Coronary artery (tissue), 2 donors: ENCODE measurements around the gene LTB4R.

Source experiments
- DNase-seq: peaks from one replicate; pipeline ENCODE4 v3.0.0-alpha.2; 2017; ENCODE audit warnings: low spot score
- H3K27ac ChIP-seq, 2 donors: fragments of 200-600 bp; sonication (generic); one replicate each; pipeline ENCODE4 v1.5.1; 2016 to 2019
- H3K4me3 ChIP-seq: fragments of 200-600 bp; sonication (generic); 2 replicates; pipeline ENCODE4 v1.5.1; 2016; ENCODE audit warnings: mild to moderate bottlenecking, moderate library complexity
- CTCF ChIP-seq: fragments of 200-600 bp; sonication (generic); IDR thresholded peaks from one replicate; pipeline ENCODE4 v1.5.1; 2019; ENCODE audit warnings: antibody characterized with exemption

The LTB4R gene

GRCh38 chr14:24309538-24310264 is 1.6 kb upstream of the LTB4R start, which contains the start of gene LTB4R2:
TSS of gene LTB4R2 (plus strand) at chr14:24310140. CDS start at chr14:24310665, 525 bp downstream.
- TF ChIP-seq CTCF: no peak
- Histone ChIP-seq H3K4me3 (peak within 1 kb of the TSS; percentile 84), H3K27ac (peak within 1 kb of the TSS; percentile 25 to 88)
- DNase-seq: no peak

- H3K4me3 ChIP-seq: peak overlapping the region; percentile 84
- peak overlapping the region; percentile 25 to 88 for H3K27ac ChIP-seq
- no peak for TF ChIP-seq CTCF
- no peak for DNase-seq
These were observed 1.0 kb upstream of the LTB4R start for GRCh38 chr14:24310265-24310645.

GRCh38 chr14:24311837-24312615 is 724 bp downstream of the LTB4R start:
- Histone ChIP-seq H3K4me3 (peak overlapping the region; percentile 84), H3K27ac (peak overlapping the region; percentile 25 to 88)
- TF ChIP-seq CTCF: no peak
- no peak for DNase-seq

GRCh38 chr14:24312736-24313507 is 1.6 kb downstream of the LTB4R start:
- no peak for TF ChIP-seq CTCF
- H3K4me3 ChIP-seq: peak overlapping the region; percentile 84
- H3K27ac ChIP-seq: peak overlapping the region in 1 of 2 donors; percentile 88
- no peak for DNase-seq

GRCh38 chr14:24313913-24314312 is 2.6 kb downstream of the LTB4R start:
- peak overlapping the region in 1 of 2 donors; percentile 65 for H3K27ac ChIP-seq
- no peak for TF ChIP-seq CTCF

GRCh38 chr14:24314377-24315193 is 3.3 kb downstream of the LTB4R start:
- Histone ChIP-seq H3K27ac (peak overlapping the region in 1 of 2 donors; percentile 65), H3K4me3 (no peak overlapping the region)
- no peak for DNase-seq
- no peak for TF ChIP-seq CTCF

More at GRCh38 chr14:24313913-24314312, 2.6 kb downstream of the LTB4R start:
- H3K4me3 ChIP-seq: no peak overlapping the region
- no peak for DNase-seq
